Epithelial cell of proximal tubule (primary cell): ENCODE measurements around the gene PPP1R12A. TPM values are rescaled to one million over a fixed set of nuclear protein-coding genes. Genes with fewer than 3 reads are reported as not detected.
A peak's percentile ranks its signal among the peaks of the same experiment; 100 is the strongest.

Source experiments
- DNase-seq: peaks from one replicate; pipeline ENCODE4 v3.0.0-alpha.2; 2011; ENCODE audit warnings: low read depth
- H3K4me3 ChIP-seq: 2 replicates; pipeline ENCODE4 v1.5.1; 2011; ENCODE audit warnings: low read depth, mild to moderate bottlenecking, low read length
- CTCF ChIP-seq: conservative IDR thresholded peaks from 2 replicates; pipeline ENCODE4 v1.5.1; 2012; ENCODE audit warnings: low read depth, mild to moderate bottlenecking, low read length
- total RNA-seq: library from RNA; depleted of rRNA; stranded (reverse); fragments of >200 nt; gene quantifications from 2 replicates; pipeline ENCODE4 v1.2.3, GENCODE V29; 2015

The PPP1R12A gene
- total RNA-seq, 1 donor from 2014 or later: 66.0 TPM

GRCh38 chr12:79935624-79936345 is 888 bp upstream of the PPP1R12A start:
- no peak for TF ChIP-seq CTCF
- peak; percentile 26 for DNase-seq
- peak overlapping the region; percentile 88 for H3K4me3 ChIP-seq

- TF ChIP-seq CTCF: no peak
- no peak for DNase-seq
- peak overlapping the region; percentile 88 for H3K4me3 ChIP-seq
Measured at GRCh38 chr12:79934281-79935020, 446 bp downstream of the PPP1R12A start.

DNA sequence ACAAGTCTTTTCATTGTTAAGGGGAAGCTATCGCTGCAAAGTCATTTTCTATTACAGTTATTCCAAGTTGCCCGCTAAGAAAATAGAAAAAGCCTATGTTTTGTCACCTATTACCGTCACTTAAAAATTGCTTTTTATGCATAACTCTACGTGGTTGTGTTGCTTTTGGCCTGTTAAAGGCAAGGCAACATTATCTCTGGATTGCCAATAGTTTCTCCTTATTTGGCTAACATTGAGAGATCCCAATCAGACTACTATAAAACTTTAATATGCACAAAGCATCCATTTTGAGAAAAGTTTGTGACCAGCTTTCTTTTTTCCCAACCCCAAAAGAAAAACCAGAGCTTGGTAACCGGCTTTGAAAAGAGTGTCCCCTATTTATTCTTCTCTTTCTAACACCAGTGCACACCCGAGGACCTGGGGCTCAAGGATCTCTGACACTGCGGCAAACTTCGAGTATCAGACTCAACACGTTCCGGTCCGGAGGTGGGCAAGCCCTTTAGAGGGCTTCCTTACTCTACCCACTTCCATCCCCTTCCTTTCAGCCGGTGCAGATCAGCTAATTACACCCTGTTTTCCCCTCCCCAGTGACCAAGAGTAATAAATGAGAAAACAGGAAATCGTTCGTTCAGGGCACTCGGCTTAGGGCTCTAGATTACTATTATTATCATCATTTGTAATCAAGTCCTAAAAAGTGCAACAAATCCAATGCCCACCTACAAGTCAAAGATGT is 1.2 kb downstream of the PPP1R12A start:
- TF ChIP-seq CTCF: no peak
- DNase-seq: no peak

GRCh38 chr12:79933043-79933442 is 1.9 kb downstream of the PPP1R12A start:
- no peak for TF ChIP-seq CTCF
- DNase-seq: no peak
- H3K4me3 ChIP-seq: peak overlapping the region; percentile 88

More for the DNA sequence above, 1.2 kb downstream of the PPP1R12A start:
- H3K4me3 ChIP-seq: peak overlapping the region; percentile 88

DNA sequence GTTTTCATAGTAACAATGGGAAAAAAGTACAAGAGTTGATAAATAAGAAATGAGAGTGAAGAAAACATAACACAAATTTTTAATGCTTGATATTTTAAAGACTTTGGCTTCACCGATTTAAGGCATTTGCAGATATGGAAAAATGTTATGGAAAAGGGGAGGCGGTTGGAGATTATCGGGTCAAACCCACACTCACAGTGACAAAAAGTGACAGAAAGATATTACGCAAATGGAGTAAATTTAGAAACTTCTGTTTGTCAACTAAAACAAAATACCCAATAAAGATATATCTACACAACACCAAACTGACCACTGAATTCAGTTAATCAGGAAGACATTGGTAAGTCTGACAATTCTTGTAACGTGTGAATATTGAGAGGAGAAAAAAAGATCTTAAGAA is 2.5 kb downstream of the PPP1R12A start:
- peak overlapping the region; percentile 88 for H3K4me3 ChIP-seq
- no peak for DNase-seq
- no peak for TF ChIP-seq CTCF

DNA sequence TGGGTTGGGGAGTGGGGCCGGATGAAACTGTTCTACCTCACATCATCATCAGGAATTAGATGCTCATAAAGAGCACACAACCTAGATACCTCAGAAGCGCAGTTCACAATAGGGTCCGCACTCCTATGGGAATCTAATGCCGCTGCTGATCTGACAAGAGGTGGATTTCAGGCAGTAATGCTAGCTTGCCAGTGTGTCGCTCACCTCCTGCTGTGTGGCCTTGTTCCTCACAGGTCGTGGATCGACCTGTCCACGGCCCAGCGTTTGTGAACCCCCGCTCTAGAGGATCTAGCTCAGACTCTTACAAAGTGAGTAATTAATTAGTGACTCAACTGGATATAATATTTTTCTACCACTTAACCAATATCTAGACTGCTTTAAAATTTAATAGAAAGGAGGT is 5.8 kb downstream of the PPP1R12A start:
- no peak for DNase-seq
- no peak overlapping the region for H3K4me3 ChIP-seq
- TF ChIP-seq CTCF: no peak
